Measurements from ENCODE around the gene CCT3. TPM values are rescaled to one million over a fixed set of nuclear protein-coding genes. Genes with fewer than 3 reads are reported as not detected.

CCT3 gene
- total RNA-seq, 2 experiments from 2014 or later, result 379 to 388 TPM

DNA sequence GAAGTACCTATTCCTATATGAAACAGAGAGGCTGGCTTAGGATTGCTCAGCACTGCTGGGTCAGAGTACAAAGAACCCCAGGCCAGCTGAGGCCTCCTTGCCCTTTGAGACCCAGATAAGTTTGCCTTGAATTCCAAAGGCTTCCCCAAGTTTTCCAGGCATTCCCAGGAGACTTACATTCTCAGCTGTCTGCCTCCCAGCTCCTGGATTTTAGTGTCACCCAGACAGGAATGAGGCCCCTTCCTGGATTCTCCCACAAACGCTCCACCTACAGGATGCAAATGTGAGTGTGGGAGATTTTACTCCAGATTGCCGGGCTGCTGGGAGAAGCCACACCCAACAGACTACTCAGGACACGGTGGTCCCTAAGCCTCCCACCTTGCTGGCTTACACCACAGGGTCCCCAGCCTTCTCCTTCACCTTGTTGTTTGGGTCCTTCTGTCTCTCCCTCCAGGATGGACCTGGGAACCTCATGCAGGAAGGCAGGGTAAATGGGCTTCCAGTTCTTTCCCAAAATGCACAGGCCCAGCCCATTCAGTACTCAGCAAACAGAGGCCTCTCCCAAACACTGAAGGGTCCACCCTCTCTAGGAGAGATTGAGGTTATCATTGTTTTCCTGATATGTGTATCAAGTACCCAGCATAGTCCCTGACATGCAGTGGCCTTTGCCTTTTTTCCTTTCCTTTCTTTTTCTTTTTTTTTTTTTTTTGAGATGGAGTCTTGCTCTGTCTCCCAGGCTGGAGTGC lies 41.5 kb upstream of the CCT3 start:
- H3K4me3 Mint-ChIP-seq, result no peak overlapping the region
- intact Hi-C loops (cut with micrococcal nuclease), result no loop called here
- DNase-seq (no peak), ATAC-seq (no peak)
- ChIA-PET POLR2A (no interaction called here), CTCF (interaction anchor here (6.1 kb wide), 1 partner anchor 66 kb away, joined by 47 read pairs; no protein-coding TSS in a partner anchor)
- H3K4me1 Mint-ChIP-seq (ENCODE audit: low read depth), result no peaks in the 10 kb centered on the region
- TF ChIP-seq, protein P1, sequence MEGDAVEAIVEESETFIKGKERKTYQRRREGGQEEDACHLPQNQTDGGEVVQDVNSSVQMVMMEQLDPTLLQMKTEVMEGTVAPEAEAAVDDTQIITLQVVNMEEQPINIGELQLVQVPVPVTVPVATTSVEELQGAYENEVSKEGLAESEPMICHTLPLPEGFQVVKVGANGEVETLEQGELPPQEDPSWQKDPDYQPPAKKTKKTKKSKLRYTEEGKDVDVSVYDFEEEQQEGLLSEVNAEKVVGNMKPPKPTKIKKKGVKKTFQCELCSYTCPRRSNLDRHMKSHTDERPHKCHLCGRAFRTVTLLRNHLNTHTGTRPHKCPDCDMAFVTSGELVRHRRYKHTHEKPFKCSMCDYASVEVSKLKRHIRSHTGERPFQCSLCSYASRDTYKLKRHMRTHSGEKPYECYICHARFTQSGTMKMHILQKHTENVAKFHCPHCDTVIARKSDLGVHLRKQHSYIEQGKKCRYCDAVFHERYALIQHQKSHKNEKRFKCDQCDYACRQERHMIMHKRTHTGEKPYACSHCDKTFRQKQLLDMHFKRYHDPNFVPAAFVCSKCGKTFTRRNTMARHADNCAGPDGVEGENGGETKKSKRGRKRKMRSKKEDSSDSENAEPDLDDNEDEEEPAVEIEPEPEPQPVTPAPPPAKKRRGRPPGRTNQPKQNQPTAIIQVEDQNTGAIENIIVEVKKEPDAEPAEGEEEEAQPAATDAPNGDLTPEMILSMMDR (IDR thresholded peaks at IDR 0.05), result no peak
- no peaks in the 10 kb centered on the region for H3K36me3 Mint-ChIP-seq (ENCODE audit: low read depth)
- no peak overlapping the region for H3K27ac Mint-ChIP-seq
- no peaks in the 10 kb centered on the region for H3K9me3 Mint-ChIP-seq
- H3K27me3 Mint-ChIP-seq, result peaks cover 5% of the 10 kb centered on the region

DNA sequence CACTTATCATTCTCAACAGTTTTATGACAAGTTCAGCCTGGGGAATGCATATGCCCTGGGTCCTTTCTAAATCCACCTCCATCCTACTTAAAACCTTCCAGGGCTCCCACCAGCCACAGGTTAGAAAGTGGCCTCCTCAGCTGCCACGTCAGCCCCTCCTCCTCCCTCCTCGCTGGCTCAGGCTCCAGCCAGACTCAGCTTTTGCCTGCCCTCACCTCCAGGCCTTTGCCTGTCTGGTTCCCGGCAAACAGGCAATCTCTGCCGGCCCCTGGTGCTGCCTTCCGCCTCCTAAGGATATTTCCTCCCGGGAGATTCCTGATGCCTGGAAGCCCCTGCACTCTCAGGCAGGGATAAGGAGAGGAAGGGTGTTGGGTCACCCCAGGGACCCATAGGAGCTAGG lies 40.5 kb upstream of the CCT3 start:
- Mint-ChIP-seq H3K4me3 (no peak overlapping the region), H3K27me3 (peaks cover 10% of the 10 kb centered on the region), H3K36me3 (ENCODE audit: low read depth) (no peaks in the 10 kb centered on the region), H3K27ac (no peak overlapping the region), H3K9me3 (no peaks in the 10 kb centered on the region), H3K4me1 (ENCODE audit: low read depth) (no peaks in the 10 kb centered on the region)
- DNase-seq (no peak), ATAC-seq (no peak)
- TF ChIP-seq, protein P1 (IDR thresholded peaks at IDR 0.05), result no peak
- intact Hi-C loops (cut with micrococcal nuclease), result no loop called here
- CTCF ChIA-PET, result interaction anchor here (6.1 kb wide), 1 partner anchor 67 kb away, joined by 47 read pairs; no protein-coding TSS in a partner anchor
- POLR2A ChIA-PET, result interaction anchor here (0.7 kb wide), 1 partner anchor 41 kb away, joined by 3 read pairs; no protein-coding TSS in a partner anchor

DNA sequence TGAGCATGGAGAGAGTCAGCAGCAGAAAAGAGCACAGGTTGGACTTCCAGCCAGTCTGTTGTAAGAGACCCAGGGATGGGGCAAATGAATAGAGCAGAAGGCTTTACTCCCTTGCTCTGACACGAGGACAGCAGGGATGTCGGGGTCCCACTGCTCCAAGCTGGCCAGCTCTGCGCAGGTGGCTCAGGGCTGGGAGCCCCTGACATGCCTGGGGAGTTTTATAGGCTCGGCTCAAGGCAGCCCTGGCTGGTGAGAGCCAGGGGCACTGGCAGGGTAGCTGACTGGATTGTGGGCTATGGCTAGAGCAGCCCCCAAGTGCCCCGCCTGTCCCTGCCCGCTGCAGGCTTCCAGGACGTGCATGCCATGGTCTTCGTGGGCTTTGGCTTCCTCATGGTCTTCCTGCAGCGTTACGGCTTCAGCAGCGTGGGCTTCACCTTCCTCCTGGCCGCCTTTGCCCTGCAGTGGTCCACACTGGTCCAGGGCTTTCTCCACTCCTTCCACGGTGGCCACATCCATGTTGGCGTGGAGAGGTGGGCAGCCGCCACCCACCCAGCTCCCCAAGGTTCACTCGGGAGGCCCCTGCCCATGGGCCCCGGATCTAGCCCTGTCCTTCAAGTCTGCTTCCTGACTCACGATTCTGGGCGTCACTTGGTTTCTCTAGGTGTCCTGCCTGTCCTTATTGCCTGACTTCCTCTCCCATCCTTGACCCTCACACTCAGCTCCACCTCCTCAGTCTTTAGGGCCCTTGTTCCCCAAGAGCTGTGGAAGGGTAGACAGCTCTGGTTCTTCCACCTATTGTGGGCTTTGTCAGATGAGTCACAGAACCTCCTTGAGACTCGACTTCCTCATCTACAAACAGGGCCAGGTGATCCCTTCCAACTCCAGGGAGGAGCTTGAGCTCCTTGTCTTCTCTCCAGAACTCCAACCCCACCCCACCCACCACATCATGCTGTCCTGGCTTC lies 39.1 kb upstream of the CCT3 start:
- H3K4me3 Mint-ChIP-seq, result no peak overlapping the region
- TF ChIP-seq, protein P1 (IDR thresholded peaks at IDR 0.05), result no peak
- DNase-seq (no peak), ATAC-seq (no peak)
- intact Hi-C loops (cut with micrococcal nuclease), result no loop called here
- H3K4me1 Mint-ChIP-seq (ENCODE audit: low read depth), result no peaks in the 10 kb centered on the region
- H3K36me3 Mint-ChIP-seq (ENCODE audit: low read depth), result no peaks in the 10 kb centered on the region
- H3K27me3 Mint-ChIP-seq, result peaks cover 18% of the 10 kb centered on the region
- H3K9me3 Mint-ChIP-seq, result no peaks in the 10 kb centered on the region
- H3K27ac Mint-ChIP-seq, result no peak overlapping the region
- ChIA-PET CTCF (interaction anchor here (0.8 to 6.1 kb wide), 3 partner anchors 9 to 250 kb away, joined by 3 to 47 read pairs (median 23); no protein-coding TSS in a partner anchor), POLR2A (interaction anchor here (0.6 to 1.1 kb wide), 3 partner anchors 33 to 215 kb away, joined by 3 to 4 read pairs (median 3); partner anchors contain the start of gene NAXE)

DNA sequence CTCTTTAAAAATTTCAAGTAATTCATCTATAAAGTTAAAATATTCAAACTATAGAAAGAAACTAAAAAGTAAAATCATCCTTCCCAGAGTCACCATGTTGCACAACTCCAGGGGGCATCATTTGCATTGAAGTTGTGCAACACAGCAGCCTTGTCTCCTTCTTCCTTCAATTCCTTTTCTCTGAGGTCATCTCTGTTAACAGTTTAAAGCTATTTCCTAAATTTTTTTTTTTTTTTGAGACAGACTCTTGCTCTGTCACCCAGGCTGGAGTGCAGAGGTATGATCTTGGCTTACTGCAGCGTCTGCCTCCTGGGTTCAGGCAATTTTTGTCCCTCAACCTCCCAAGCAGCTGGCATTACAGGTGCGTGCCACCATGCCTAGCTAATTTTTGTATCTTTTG lies 38.1 kb upstream of the CCT3 start:
- Mint-ChIP-seq H3K36me3 (ENCODE audit: low read depth) (no peaks in the 10 kb centered on the region), H3K27me3 (peaks cover 22% of the 10 kb centered on the region), H3K9me3 (no peaks in the 10 kb centered on the region), H3K27ac (no peak overlapping the region), H3K4me1 (ENCODE audit: low read depth) (no peaks in the 10 kb centered on the region), H3K4me3 (no peak overlapping the region)
- TF ChIP-seq, protein P1 (IDR thresholded peaks at IDR 0.05), result no peak
- ChIA-PET POLR2A (no interaction called here), CTCF (interaction anchor here (0.9 to 6.1 kb wide), 4 partner anchors 10 to 98 kb away, joined by 3 to 47 read pairs (median 13); no protein-coding TSS in a partner anchor)
- no peak for ATAC-seq
- DNase-seq, result no peak
- intact Hi-C loops (cut with micrococcal nuclease), result no loop called here
